Endothelial cell (in vitro differentiated cells): ENCODE data around the gene ZFP36. TPM values are rescaled to one million over a fixed set of nuclear protein-coding genes. Genes with fewer than 3 reads are reported as not detected.

Experiments used
- DNase-seq: peaks from one replicate; pipeline ENCODE4 v3.0.0; 2021; ENCODE audit warnings: low spot score
- H3K27ac Mint-ChIP-seq: one replicate; pipeline ENCODE4 v1.8.0; 2021; ENCODE audit warnings: mixed read lengths, inconsistent platforms; ENCODE audit not compliant: unreplicated experiment
- H3K27me3 Mint-ChIP-seq: one replicate; pipeline ENCODE4 v1.8.0; 2021; ENCODE audit warnings: mild to moderate bottlenecking, moderate library complexity, mixed read lengths, inconsistent platforms; ENCODE audit not compliant: unreplicated experiment
- H3K36me3 Mint-ChIP-seq: one replicate; pipeline ENCODE4 v1.8.0; 2021; ENCODE audit warnings: mild to moderate bottlenecking, low read depth, mixed read lengths, inconsistent platforms; ENCODE audit not compliant: unreplicated experiment
- H3K4me1 Mint-ChIP-seq: one replicate; pipeline ENCODE4 v1.8.0; 2021; ENCODE audit warnings: mild to moderate bottlenecking, mixed read lengths, inconsistent platforms; ENCODE audit not compliant: unreplicated experiment
- H3K4me3 Mint-ChIP-seq: one replicate; pipeline ENCODE4 v1.8.0; 2021; ENCODE audit warnings: mild to moderate bottlenecking, mixed read lengths, inconsistent platforms; ENCODE audit not compliant: unreplicated experiment
- H3K9me3 Mint-ChIP-seq: one replicate; pipeline ENCODE4 v1.8.0; 2021; ENCODE audit warnings: mixed read lengths, inconsistent platforms; ENCODE audit not compliant: unreplicated experiment
- total RNA-seq: library from RNA; stranded (reverse); fragmentation: NEBNext Ultra II Directional; extraction: Animal tissue kit (Norgen Biotek cat#: 25700); gene quantifications from one replicate; pipeline ENCODE4 v1.2.1, GENCODE V29; 2021; ENCODE audit not compliant: unreplicated experiment
- TF ChIP-seq, protein P1 (sequence below): fragments of 200-600 bp; sonication (generic); IDR thresholded peaks from one replicate; pipeline ENCODE4 v1.5.0; 2021; ENCODE audit warnings: antibody characterized with exemption; ENCODE audit not compliant: unreplicated experiment

ZFP36 gene
- total RNA-seq, 1 donor from 2014 or later: 10.2 TPM

DNA sequence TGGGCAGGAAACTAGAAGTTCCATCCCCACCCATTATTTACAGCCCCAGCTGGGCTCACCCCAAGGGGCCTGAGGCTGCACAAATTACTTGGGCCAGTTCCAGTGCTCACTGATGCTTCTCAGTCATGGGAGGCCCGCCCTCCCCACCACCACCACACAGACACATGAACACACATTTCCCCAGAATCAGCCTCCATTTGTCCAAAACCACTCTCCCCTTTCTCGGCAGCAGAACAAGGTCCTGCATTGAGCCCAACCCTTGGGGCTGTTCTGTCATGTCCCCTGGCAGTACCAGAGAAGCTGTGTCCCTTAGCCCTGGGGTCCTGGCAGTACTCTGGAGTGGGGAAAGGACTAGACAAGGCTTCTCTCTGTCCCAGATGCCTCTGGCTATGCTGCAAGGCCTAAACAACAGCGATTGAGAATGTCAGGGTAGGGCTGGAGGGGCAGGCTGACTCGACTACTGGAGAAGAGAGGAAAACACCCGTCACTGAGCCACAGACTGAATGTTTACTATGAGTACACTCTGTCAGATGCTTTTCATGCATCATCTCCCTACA is 42.7 kb upstream of the ZFP36 start:
- H3K36me3 Mint-ChIP-seq: peaks cover 36% of the 10 kb centered on the region
- no peak for DNase-seq
- TF ChIP-seq, protein P1, sequence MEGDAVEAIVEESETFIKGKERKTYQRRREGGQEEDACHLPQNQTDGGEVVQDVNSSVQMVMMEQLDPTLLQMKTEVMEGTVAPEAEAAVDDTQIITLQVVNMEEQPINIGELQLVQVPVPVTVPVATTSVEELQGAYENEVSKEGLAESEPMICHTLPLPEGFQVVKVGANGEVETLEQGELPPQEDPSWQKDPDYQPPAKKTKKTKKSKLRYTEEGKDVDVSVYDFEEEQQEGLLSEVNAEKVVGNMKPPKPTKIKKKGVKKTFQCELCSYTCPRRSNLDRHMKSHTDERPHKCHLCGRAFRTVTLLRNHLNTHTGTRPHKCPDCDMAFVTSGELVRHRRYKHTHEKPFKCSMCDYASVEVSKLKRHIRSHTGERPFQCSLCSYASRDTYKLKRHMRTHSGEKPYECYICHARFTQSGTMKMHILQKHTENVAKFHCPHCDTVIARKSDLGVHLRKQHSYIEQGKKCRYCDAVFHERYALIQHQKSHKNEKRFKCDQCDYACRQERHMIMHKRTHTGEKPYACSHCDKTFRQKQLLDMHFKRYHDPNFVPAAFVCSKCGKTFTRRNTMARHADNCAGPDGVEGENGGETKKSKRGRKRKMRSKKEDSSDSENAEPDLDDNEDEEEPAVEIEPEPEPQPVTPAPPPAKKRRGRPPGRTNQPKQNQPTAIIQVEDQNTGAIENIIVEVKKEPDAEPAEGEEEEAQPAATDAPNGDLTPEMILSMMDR: no peak
- no peaks in the 10 kb centered on the region for H3K9me3 Mint-ChIP-seq
- H3K4me1 Mint-ChIP-seq: no peaks in the 10 kb centered on the region
- H3K27ac Mint-ChIP-seq: no peak overlapping the region
- H3K27me3 Mint-ChIP-seq: peaks cover 4% of the 10 kb centered on the region
- H3K4me3 Mint-ChIP-seq: no peak overlapping the region

GRCh38 chr19:39365531-39365930 is 41.1 kb upstream of the ZFP36 start:
- no peak for DNase-seq
- Mint-ChIP-seq H3K9me3 (no peaks in the 10 kb centered on the region), H3K36me3 (peaks cover 30% of the 10 kb centered on the region), H3K27ac (no peak overlapping the region), H3K4me1 (no peaks in the 10 kb centered on the region), H3K27me3 (peaks cover 4% of the 10 kb centered on the region), H3K4me3 (no peak overlapping the region)
- TF ChIP-seq, protein P1: no peak

DNA sequence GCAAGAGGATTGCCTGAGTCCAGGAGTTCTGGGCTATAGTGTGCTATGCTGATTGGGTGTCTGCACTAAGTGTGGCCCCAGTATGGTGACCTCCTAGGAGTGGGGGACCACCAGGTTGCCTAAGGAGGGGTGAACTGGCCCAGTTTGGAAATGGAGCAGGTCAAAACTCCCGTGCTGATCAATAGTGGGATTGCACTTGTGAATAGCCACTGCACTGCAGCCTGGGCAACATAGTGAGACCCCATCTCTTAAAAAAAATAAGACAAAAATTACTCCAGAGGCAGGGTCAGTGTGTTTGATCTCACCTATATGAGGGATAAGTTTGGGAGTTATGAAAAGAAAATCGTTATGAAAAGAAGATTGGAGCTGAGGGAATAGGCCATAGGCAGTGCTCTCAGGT is 37.4 kb upstream of the ZFP36 start:
- Mint-ChIP-seq H3K9me3 (no peaks in the 10 kb centered on the region), H3K36me3 (peaks cover 33% of the 10 kb centered on the region), H3K27me3 (peaks cover 10% of the 10 kb centered on the region), H3K4me1 (peaks cover 7% of the 10 kb centered on the region), H3K4me3 (no peak overlapping the region), H3K27ac (no peak overlapping the region)
- TF ChIP-seq, protein P1: no peak
- DNase-seq: no peak

GRCh38 chr19:39370735-39371134 is 35.9 kb upstream of the ZFP36 start:
- no peak overlapping the region for H3K4me3 Mint-ChIP-seq
- peaks cover 35% of the 10 kb centered on the region for H3K36me3 Mint-ChIP-seq
- H3K27ac Mint-ChIP-seq: no peak overlapping the region
- H3K27me3 Mint-ChIP-seq: peaks cover 13% of the 10 kb centered on the region
- no peaks in the 10 kb centered on the region for H3K9me3 Mint-ChIP-seq
- TF ChIP-seq, protein P1: no peak
- DNase-seq: no peak
- H3K4me1 Mint-ChIP-seq: peaks cover 7% of the 10 kb centered on the region

DNA sequence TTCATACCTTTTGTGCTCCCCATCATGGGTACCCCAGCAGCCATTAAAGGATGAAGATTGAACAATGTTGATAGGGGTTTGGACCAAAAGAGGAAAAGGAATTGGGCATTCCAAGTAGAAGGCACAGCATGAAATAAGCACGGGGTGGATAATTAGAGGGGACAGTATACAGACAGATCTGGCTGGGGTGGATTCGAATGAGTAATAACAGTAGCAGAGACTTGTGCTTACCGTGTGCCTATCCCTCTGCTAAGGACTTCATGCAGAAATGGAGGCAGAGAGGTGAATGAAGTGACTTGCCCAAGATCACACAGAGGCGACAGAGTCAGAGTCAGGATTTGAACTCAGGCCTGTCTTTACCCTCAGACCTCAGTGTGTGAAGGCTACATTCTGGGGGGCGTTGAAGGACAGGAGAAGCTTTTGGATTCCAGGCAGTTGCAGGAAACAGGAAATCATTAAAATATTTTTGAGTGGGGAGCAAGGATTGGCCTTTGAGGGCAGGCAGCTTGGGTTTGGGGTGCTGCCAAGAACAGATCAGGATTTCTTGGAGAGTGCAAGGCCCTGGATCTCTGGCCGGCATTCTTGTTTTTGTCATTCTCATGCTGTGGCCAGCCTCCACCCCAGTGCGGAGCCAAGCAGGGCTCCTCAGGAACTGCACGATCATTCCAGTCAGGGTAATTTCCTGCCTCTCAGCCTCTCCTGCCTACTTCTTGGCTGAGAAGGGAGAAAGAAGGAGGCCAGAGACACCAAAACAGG is 34.4 kb upstream of the ZFP36 start:
- H3K4me3 Mint-ChIP-seq: no peak overlapping the region
- H3K4me1 Mint-ChIP-seq: peaks cover 7% of the 10 kb centered on the region
- TF ChIP-seq, protein P1: no peak
- H3K36me3 Mint-ChIP-seq: peaks cover 48% of the 10 kb centered on the region
- no peaks in the 10 kb centered on the region for H3K9me3 Mint-ChIP-seq
- H3K27me3 Mint-ChIP-seq: peaks cover 16% of the 10 kb centered on the region
- no peak for DNase-seq
- peak overlapping the region; percentile 1 for H3K27ac Mint-ChIP-seq
